BJ (cell line): Measurements from ENCODE around the gene MUC5B. TPM values are rescaled to one million over a fixed set of nuclear protein-coding genes. Genes with fewer than 3 reads are reported as not detected.

ENCODE experiments used
- CTCF ChIA-PET: fragments of 350-600 bp; formaldehyde crosslinking; extraction: SDS; loops from one replicate; lab custom pipeline; 2021; ENCODE audit warnings: antibody characterized with exemption, inconsistent platforms; lab: Yijun Ruan, JAX
- POLR2A ChIA-PET: fragments of 300-600 bp; sonication (Branson Sonifier 250); formaldehyde crosslinking; extraction: SDS; loops from one replicate; lab custom pipeline; 2021; ENCODE audit warnings: antibody characterized with exemption; lab: Charles Lee
- DNase-seq: peaks from one replicate; pipeline ENCODE4 v3.0.0-alpha.2; 2011; ENCODE audit warnings: low read depth
- H3K27me3 ChIP-seq: 2 replicates; pipeline ENCODE4 v1.6.0; 2011; ENCODE audit warnings: low read length; ENCODE audit not compliant: control insufficient read depth, insufficient read depth
- H3K36me3 ChIP-seq: 2 replicates; pipeline ENCODE4 v1.5.1; 2011; ENCODE audit warnings: low read length; ENCODE audit not compliant: control insufficient read depth, insufficient read depth
- H3K4me3 ChIP-seq: 2 replicates; pipeline ENCODE4 v1.5.1; 2011; ENCODE audit warnings: low read depth, mild to moderate bottlenecking, control low read depth, low read length
- polyA plus RNA-seq: library from polyadenylated mRNA; depleted of rRNA; stranded (reverse); fragments of >200 nt; gene quantifications from 2 replicates; pipeline ENCODE4 v1.2.3, GENCODE V29; 2011
- TF ChIP-seq, protein P1 (sequence below): IDR thresholded peaks from 2 replicates; pipeline ENCODE4 v1.5.1; 2011; ENCODE audit warnings: low read depth, mild to moderate bottlenecking, control low read depth, inconsistent platforms, low read length, moderate library complexity; ENCODE audit not compliant: insufficient read depth

MUC5B gene
- polyA plus RNA-seq, 1 experiment = not detected

DNA sequence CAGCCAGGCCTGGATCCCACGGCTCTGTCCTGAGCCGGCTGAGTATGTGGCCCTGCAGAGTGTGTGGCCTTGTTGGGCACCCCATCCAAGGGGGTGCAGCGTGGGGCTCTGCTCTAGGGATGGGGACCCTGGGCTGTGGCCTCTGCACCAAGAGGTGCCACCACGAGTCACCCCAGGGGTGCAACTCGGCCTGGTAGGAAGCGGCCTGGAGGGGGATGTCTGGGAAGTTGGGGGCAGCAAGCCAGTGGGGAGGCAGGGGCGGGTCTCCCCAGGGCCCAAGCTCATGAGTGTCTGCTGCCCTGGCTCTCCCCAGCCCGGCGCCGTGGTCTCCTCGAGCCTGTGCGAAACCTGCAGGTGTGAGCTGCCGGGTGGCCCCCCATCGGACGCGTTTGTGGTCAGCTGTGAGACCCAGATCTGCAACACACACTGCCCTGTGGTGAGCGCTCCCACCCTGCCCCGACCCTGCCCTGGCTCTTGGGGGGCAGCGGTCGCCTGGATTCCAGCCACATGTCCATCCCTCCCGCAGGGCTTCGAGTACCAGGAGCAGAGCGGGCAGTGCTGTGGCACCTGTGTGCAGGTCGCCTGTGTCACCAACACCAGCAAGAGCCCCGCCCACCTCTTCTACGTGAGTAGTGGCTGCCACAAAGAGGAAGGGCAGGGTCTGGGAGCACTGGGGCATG is 24.2 kb upstream of the MUC5B start:
- POLR2A ChIA-PET = no interaction called here
- Histone ChIP-seq H3K36me3 (no peaks in the 10 kb centered on the region), H3K27me3 (no peaks in the 10 kb centered on the region), H3K4me3 (no peak overlapping the region)
- TF ChIP-seq, protein P1, sequence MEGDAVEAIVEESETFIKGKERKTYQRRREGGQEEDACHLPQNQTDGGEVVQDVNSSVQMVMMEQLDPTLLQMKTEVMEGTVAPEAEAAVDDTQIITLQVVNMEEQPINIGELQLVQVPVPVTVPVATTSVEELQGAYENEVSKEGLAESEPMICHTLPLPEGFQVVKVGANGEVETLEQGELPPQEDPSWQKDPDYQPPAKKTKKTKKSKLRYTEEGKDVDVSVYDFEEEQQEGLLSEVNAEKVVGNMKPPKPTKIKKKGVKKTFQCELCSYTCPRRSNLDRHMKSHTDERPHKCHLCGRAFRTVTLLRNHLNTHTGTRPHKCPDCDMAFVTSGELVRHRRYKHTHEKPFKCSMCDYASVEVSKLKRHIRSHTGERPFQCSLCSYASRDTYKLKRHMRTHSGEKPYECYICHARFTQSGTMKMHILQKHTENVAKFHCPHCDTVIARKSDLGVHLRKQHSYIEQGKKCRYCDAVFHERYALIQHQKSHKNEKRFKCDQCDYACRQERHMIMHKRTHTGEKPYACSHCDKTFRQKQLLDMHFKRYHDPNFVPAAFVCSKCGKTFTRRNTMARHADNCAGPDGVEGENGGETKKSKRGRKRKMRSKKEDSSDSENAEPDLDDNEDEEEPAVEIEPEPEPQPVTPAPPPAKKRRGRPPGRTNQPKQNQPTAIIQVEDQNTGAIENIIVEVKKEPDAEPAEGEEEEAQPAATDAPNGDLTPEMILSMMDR = no peak
- DNase-seq = no peak
- CTCF ChIA-PET = no interaction called here

DNA sequence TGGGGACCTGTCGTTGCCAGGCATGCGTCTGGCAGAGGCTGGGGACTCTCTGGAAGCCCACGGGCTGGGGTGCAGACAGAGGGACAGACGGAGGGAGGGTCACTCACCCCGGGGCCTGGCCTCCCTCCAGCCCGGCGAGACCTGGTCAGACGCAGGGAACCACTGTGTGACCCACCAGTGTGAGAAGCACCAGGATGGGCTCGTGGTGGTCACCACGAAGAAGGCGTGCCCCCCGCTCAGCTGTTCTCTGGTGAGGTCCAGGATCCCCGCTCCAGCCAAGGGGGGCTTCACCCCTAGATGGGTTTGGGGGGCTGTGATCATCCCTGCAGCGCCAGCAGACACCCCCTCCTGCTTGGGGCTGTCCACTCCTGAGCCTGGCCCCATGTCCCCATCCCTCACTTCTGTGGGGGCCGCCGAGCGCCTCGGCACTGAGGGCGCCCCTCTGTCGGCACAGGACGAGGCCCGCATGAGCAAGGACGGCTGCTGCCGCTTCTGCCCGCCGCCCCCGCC is 23.6 kb upstream of the MUC5B start:
- POLR2A ChIA-PET = no interaction called here
- Histone ChIP-seq H3K36me3 (no peaks in the 10 kb centered on the region), H3K4me3 (no peak overlapping the region), H3K27me3 (no peaks in the 10 kb centered on the region)
- no peak for DNase-seq
- TF ChIP-seq, protein P1 = no peak
- CTCF ChIA-PET = interaction anchor here (4.2 kb wide), 1 partner anchor 316 kb away, joined by 36 read pairs; no protein-coding TSS in a partner anchor

DNA sequence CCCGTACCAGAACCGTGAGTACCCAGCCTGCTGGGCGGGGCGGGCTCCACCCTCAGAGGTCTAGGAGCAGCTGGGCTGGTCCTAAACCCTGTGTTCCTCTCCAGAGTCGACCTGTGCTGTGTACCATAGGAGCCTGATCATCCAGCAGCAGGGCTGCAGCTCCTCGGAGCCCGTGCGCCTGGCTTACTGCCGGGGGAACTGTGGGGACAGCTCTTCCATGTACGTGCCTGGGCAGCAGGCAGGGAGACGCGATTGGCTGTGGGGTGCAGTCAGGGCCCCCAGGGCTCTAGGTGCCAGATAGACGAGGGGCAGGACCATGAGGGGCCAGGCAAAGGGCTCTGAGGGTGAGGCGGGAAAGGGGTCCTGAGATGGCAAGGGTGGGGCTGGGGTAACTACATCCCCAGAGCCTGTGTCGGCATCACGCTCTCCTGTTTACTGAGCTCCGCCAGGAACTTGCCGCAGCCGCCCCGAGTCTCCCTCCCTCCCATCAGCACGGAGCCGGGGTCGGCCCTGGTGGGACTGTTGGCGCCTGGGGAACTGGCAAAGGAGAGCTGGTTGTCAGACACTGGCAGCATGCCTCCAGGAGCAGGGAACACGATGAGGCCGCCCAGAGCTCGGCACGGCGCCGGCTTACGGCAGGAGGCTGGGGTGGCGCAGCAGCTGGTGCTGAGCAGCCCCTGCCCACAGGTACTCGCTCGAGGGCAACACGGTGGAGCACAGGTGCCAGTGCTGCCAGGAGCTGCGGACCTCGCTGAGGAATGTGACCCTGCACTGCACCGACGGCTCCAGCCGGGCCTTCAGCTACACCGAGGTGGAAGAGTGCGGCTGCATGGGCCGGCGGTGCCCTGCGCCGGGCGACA is 22.9 kb upstream of the MUC5B start:
- H3K4me3 ChIP-seq = no peak overlapping the region
- H3K36me3 ChIP-seq = no peaks in the 10 kb centered on the region
- TF ChIP-seq, protein P1 = no peak
- no peaks in the 10 kb centered on the region for H3K27me3 ChIP-seq
- CTCF ChIA-PET = interaction anchor here (0.6 to 4.2 kb wide), 3 partner anchors 315 to 1224 kb away, joined by 3 to 36 read pairs (median 3); no protein-coding TSS in a partner anchor
- no peak for DNase-seq
- POLR2A ChIA-PET = no interaction called here

DNA sequence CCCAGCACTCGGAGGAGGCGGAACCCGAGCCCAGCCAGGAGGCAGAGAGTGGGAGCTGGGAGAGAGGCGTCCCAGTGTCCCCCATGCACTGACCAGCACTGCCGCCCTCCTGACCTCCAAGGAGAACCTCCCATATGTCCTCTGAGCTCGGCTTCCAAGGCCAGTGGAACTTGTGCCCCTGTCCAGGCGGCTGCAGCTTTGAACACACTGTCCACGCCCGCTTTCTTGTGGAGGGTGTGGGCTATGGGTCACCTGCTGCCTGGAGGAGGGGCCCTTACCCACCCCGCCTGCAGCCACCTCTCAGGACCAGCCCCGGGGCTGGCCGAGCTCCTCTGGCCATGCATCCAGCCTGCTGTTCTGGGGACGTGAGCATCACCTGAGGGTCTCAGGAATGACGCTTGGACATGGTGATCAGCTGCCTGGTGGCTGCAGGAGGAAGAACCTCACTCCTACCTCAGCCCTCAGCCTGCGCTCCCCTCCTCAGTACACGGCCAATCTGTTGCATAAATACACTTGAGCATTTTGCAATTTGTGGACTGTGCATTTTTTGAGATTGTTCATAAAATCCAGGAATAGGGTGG is 22.2 kb upstream of the MUC5B start:
- ChIA-PET CTCF (interaction anchor here (0.6 to 4.2 kb wide), 3 partner anchors 314 to 1223 kb away, joined by 3 to 36 read pairs (median 3); no protein-coding TSS in a partner anchor), POLR2A (no interaction called here)
- H3K27me3 ChIP-seq = no peaks in the 10 kb centered on the region
- DNase-seq = no peak
- no peak overlapping the region for H3K4me3 ChIP-seq
- no peaks in the 10 kb centered on the region for H3K36me3 ChIP-seq
- TF ChIP-seq, protein P1 = no peak
